Prostate gland (tissue), 2 donors: ENCODE results near the gene DHX35.

Experiments
- CTCF ChIP-seq, 4 experiments: fragments of 200-600 bp in 2 of 4; fragments of 450-650 bp in 2 of 4; sonication (generic) in 2 of 4; IDR thresholded peaks; 1 replicate in 3 of 4; 2 replicates in 1 of 4; pipeline ENCODE4 v1.5.1; 2016 to 2019; ENCODE audit warnings: antibody characterized with exemption in 4 of 4, mild to moderate bottlenecking in 2 of 4, moderate library complexity in 2 of 4
- POLR2A ChIP-seq: fragments of 450-650 bp; IDR thresholded peaks from one replicate; pipeline ENCODE4 v1.6.1; 2016; ENCODE audit warnings: antibody characterized with exemption, mild to moderate bottlenecking

- TF ChIP-seq CTCF (IDR thresholded peaks at IDR 0.05) = no peak
- no peak for TF ChIP-seq POLR2A
These were observed 120.7 kb downstream of the DHX35 start for GRCh38 chr20:39082622-39083398.
